HEK293T (cell line): ENCODE results near the gene HTRA2.

ENCODE experiments used
- CTCF ChIA-PET: fragments of 350-600 bp; formaldehyde crosslinking; extraction: SDS; loops from one replicate; lab custom pipeline; 2021; ENCODE audit warnings: antibody characterized with exemption, inconsistent platforms; lab: Yijun Ruan, JAX
- POLR2A ChIA-PET: fragments of 350-600 bp; formaldehyde crosslinking; extraction: SDS; loops from one replicate; lab custom pipeline; 2020; ENCODE audit warnings: antibody characterized with exemption, inconsistent platforms; lab: Yijun Ruan, JAX
- DNase-seq: peaks from one replicate; pipeline ENCODE4 v3.0.0; 2012; ENCODE audit warnings: mixed read lengths; ENCODE audit errors: extremely low spot score
- ARNT ChIP-seq: fragments of 450-650 bp; IDR thresholded peaks from 2 replicates; pipeline ENCODE4 v1.6.1; 2017; ENCODE audit warnings: mild to moderate bottlenecking
- BHLHE40 ChIP-seq: fragments of 450-650 bp; IDR thresholded peaks from 2 replicates; pipeline ENCODE4 v1.6.1; 2016; ENCODE audit warnings: mild to moderate bottlenecking, moderate library complexity, borderline replicate concordance
- CTBP1 ChIP-seq: fragments of 450-650 bp; IDR thresholded peaks from 2 replicates; pipeline ENCODE4 v1.6.1; 2016; ENCODE audit warnings: borderline replicate concordance
- ELF4 ChIP-seq: fragments of 450-650 bp; IDR thresholded peaks from 2 replicates; pipeline ENCODE4 v1.6.1; 2017; ENCODE audit warnings: antibody characterized with exemption
- FOXA1 ChIP-seq: fragments of 450-650 bp; IDR thresholded peaks from 2 replicates; pipeline ENCODE4 v1.6.1; 2016; ENCODE audit warnings: mild to moderate bottlenecking
- FOXK2 ChIP-seq: fragments of 450-650 bp; IDR thresholded peaks from 2 replicates; pipeline ENCODE4 v1.6.1; 2016; ENCODE audit warnings: mild to moderate bottlenecking
- FOXM1 ChIP-seq: fragments of 450-650 bp; IDR thresholded peaks from 2 replicates; pipeline ENCODE4 v1.6.1; 2017; ENCODE audit warnings: mild to moderate bottlenecking, borderline replicate concordance
- HDGF ChIP-seq: fragments of 450-650 bp; IDR thresholded peaks from 2 replicates; pipeline ENCODE4 v1.6.1; 2017; ENCODE audit warnings: antibody characterized with exemption, borderline replicate concordance
- L3MBTL2 ChIP-seq: fragments of 450-650 bp; conservative IDR thresholded peaks from 2 replicates; pipeline ENCODE4 v1.6.1; 2016; ENCODE audit warnings: mild to moderate bottlenecking
- LEF1 ChIP-seq: fragments of 450-650 bp; IDR thresholded peaks from 2 replicates; pipeline ENCODE4 v1.6.1; 2017; ENCODE audit warnings: mild to moderate bottlenecking, borderline replicate concordance
- NFRKB ChIP-seq: fragments of 450-650 bp; IDR thresholded peaks from 2 replicates; pipeline ENCODE4 v1.6.1; 2016; ENCODE audit warnings: mild to moderate bottlenecking, moderate library complexity
- SP1 ChIP-seq: fragments of 450-650 bp; IDR thresholded peaks from 2 replicates; pipeline ENCODE4 v1.6.1; 2017
- SUZ12 ChIP-seq: fragments of 450-650 bp; IDR thresholded peaks from 2 replicates; pipeline ENCODE4 v1.6.1; 2016; ENCODE audit warnings: mild to moderate bottlenecking
- TARDBP ChIP-seq: fragments of 450-650 bp; IDR thresholded peaks from 2 replicates; pipeline ENCODE4 v1.6.1; 2016
- ZNF384 ChIP-seq: fragments of 450-650 bp; IDR thresholded peaks from 2 replicates; pipeline ENCODE4 v1.6.1; 2016
- TF ChIP-seq, protein P1 (sequence below): fragments of 450-650 bp; IDR thresholded peaks from 2 replicates; pipeline ENCODE4 v1.6.1; 2016

The HTRA2 gene

GRCh38 chr2:74503506-74504475 lies 25.9 kb upstream of the HTRA2 start:
- CTCF ChIA-PET = interaction anchor here (0.6 to 1.4 kb wide), 2 partner anchors 21 to 41 kb away, joined by 4 to 6 read pairs; partner anchors contain the start of genes CCDC142 and TTC31
- POLR2A ChIA-PET = interaction anchor here (0.8 to 1.5 kb wide), 5 partner anchors 10 to 45 kb away, joined by 3 to 6 read pairs (median 4); partner anchors contain the start of genes MRPL53, TTC31 and WBP1
- DNase-seq = no peak
- TF ChIP-seq FOXK2 (no peak), ELF4 (no peak), SP1 (no peak), ZNF384 (no peak), LEF1 (no peak), NFRKB (no peak), FOXM1 (no peak), FOXA1 (no peak), BHLHE40 (no peak), CTBP1 (no peak), SUZ12 (no peak), HDGF (no peak), TARDBP (no peak), ARNT (no peak), L3MBTL2 (no peak)
- TF ChIP-seq, protein P1, sequence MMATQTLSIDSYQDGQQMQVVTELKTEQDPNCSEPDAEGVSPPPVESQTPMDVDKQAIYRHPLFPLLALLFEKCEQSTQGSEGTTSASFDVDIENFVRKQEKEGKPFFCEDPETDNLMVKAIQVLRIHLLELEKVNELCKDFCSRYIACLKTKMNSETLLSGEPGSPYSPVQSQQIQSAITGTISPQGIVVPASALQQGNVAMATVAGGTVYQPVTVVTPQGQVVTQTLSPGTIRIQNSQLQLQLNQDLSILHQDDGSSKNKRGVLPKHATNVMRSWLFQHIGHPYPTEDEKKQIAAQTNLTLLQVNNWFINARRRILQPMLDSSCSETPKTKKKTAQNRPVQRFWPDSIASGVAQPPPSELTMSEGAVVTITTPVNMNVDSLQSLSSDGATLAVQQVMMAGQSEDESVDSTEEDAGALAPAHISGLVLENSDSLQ = no peak

- CTCF ChIA-PET = interaction anchor here (0.6 kb wide), 1 partner anchor 40 kb away, joined by 4 read pairs; no protein-coding TSS in a partner anchor
- POLR2A ChIA-PET = interaction anchor here (1.1 kb wide), 1 partner anchor 44 kb away, joined by 4 read pairs; no protein-coding TSS in a partner anchor
- TF ChIP-seq SUZ12 = no peak
- TF ChIP-seq LEF1 = no peak
- TF ChIP-seq HDGF = no peak
- no peak for TF ChIP-seq ELF4
- TF ChIP-seq FOXA1 = no peak
- no peak for TF ChIP-seq NFRKB
- no peak for TF ChIP-seq FOXM1
- TF ChIP-seq CTBP1 = no peak
- no peak for TF ChIP-seq L3MBTL2
- no peak for TF ChIP-seq ZNF384
- no peak for TF ChIP-seq ARNT
- TF ChIP-seq, protein P1 = no peak
- DNase-seq = no peak
Observed at GRCh38 chr2:74504591-74504990, 25.1 kb upstream of the HTRA2 start.

- CTCF ChIA-PET = no interaction called here
- POLR2A ChIA-PET = interaction anchor here (6.4 kb wide), 1 partner anchor 23 kb away, joined by 70 read pairs; the partner anchor contains the start of genes AUP1, DQX1 and HTRA2
- TF ChIP-seq HDGF = no peak
- TF ChIP-seq ELF4 = no peak
- TF ChIP-seq SUZ12 = no peak
- TF ChIP-seq LEF1 = no peak
- TF ChIP-seq FOXA1 = no peak
- TF ChIP-seq, protein P1 = no peak
- TF ChIP-seq ARNT = no peak
- TF ChIP-seq FOXM1 = no peak
- no peak for TF ChIP-seq SP1
- TF ChIP-seq BHLHE40 = no peak
- TF ChIP-seq NFRKB = no peak
- TF ChIP-seq ZNF384 = no peak
- TF ChIP-seq TARDBP = no peak
- TF ChIP-seq FOXK2 = no peak
- no peak for TF ChIP-seq L3MBTL2
- TF ChIP-seq CTBP1 = no peak
- no peak for DNase-seq
Observed at GRCh38 chr2:74505448-74506246, 24.1 kb upstream of the HTRA2 start.

GRCh38 chr2:74507145-74507925 lies 22.4 kb upstream of the HTRA2 start, which contains the start of gene PCGF1:
TSS of gene PCGF1 (minus strand) at chr2:74507695. CDS start at chr2:74507668, 27 bp downstream.
- CTCF ChIA-PET = interaction anchor here (0.6 to 1.5 kb wide), 2 partner anchors 25 to 52 kb away, joined by 3 read pairs; no protein-coding TSS in a partner anchor
- no peak for TF ChIP-seq ARNT
- TF ChIP-seq BHLHE40 = no peak
- peak; percentile 61 for TF ChIP-seq L3MBTL2
- 0 out of 2 replicates have a peak, but pooled peaks have one; percentile 33 for TF ChIP-seq FOXM1
- no peak for TF ChIP-seq LEF1
- TF ChIP-seq ELF4 = peak; percentile 87
- no peak for TF ChIP-seq HDGF
- TF ChIP-seq FOXA1 = no peak
- POLR2A ChIA-PET = interaction anchor here (1.0 to 6.4 kb wide), 18 partner anchors 9 to 116 kb away, joined by 3 to 70 read pairs (median 4); partner anchors contain the start of genes AUP1, CCDC142, DQX1 and HTRA2
- DNase-seq = peak; percentile 97
